NT2/D1 (cell line): ENCODE measurements around the gene BEND3.

Source experiments
- YY1 ChIP-seq: IDR thresholded peaks from 2 replicates; pipeline ENCODE4 v1.6.1; 2011; ENCODE audit not compliant: insufficient read length, insufficient read depth
- ZNF274 ChIP-seq: IDR thresholded peaks from 2 replicates; pipeline ENCODE4 v1.6.1; 2011; ENCODE audit warnings: mild to moderate bottlenecking, low read depth, low read length

GRCh38 chr6:107107791-107108190 is 7.5 kb downstream of the BEND3 start:
- TF ChIP-seq YY1: no peak
- no peak for TF ChIP-seq ZNF274
